Esophagus squamous epithelium (tissue), 4 donors: ENCODE results near the gene FBLN7.

Source experiments
- CTCF ChIP-seq, 6 experiments: fragments of 450-650 bp in 4 of 6; fragments of 200-600 bp in 2 of 6; sonication (generic) in 2 of 6; IDR thresholded peaks; one replicate each; pipeline ENCODE4 v1.5.1; 2016 to 2019; ENCODE audit warnings: antibody characterized with exemption in 6 of 6, mild to moderate bottlenecking in 4 of 6, moderate library complexity in 4 of 6
- POLR2A ChIP-seq, 4 donors: fragments of 450-650 bp; IDR thresholded peaks; one replicate each; pipeline ENCODE4 v1.6.1; 2017; ENCODE audit warnings: antibody characterized with exemption in 4 of 4, mild to moderate bottlenecking in 4 of 4, moderate library complexity in 3 of 4

GRCh38 chr2:112187046-112187715 is 49.0 kb downstream of the FBLN7 start:
- TF ChIP-seq CTCF (IDR thresholded peaks at IDR 0.05) = no peak
- TF ChIP-seq POLR2A (IDR thresholded peaks at IDR 0.05) = no peak
